GM18951 (cell line): ENCODE measurements around the gene PYROXD2.

ENCODE experiments used
- POLR2A ChIP-seq: IDR thresholded peaks from 4 replicates; pipeline ENCODE4 v1.6.1; 2011; ENCODE audit warnings: mild to moderate bottlenecking; ENCODE audit not compliant: insufficient read length, insufficient read depth; ENCODE audit errors: extremely low read depth
- in situ Hi-C: fragments of 300-500 bp; cut with MboI; formaldehyde crosslinking; loops from one replicate; pipeline ENCODE4 v1.12.0; 2022; ENCODE audit warnings: low sequenced_read_pairs, mixed read lengths, inconsistent platforms; ENCODE audit not compliant: unreplicated experiment

Gene PYROXD2

GRCh38 chr10:98429320-98430072, 14.5 kb upstream of the PYROXD2 start:
- no peak for TF ChIP-seq POLR2A
- in situ Hi-C loops = no loop called here

- TF ChIP-seq POLR2A = no peak
- in situ Hi-C loops = no loop called here
Observed at GRCh38 chr10:98427011-98427515, 12.1 kb upstream of the PYROXD2 start.

DNA sequence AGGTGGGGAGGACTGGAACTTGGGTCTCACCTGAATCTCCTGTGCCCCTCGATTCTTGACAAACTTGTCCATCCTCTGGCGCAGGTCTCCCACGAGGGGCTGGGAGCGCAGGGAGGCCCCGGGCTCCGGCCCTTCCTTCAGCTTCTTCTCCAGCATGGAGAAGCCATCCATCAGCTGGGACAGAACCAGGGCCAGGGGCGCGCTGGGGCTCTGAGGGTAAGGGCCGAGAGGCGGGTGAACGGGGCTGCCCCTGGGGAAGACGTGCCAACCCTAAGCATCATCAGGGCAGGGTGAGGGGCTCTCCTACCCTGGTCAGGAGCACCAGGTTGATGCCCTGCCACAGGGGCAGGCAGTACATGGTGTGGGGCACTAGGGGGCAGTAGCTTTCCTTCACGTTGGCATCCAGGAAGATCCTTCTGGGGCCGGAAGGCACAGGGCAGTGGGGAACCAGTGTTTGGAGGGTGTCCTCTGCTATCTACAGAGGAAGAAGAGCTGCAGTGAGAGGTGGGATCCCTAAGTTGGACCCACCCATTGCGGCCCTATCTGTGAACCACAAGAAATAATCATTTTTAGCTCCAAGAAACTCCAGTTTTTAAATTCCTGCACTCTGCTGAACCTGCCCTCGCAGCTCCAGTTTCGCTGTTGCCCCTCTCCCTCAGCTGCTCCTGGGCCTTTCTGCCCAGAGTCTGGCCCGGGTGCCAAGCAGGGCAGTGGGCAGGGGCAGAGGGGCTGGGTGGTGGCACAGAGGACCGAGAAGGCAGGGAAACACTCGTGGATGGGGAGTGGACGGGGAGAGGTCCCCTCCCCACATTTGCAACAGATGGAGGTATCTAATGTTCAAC, 10.8 kb upstream of the PYROXD2 start:
- in situ Hi-C loops = no loop called here
- TF ChIP-seq POLR2A = no peak

GRCh38 chr10:98424295-98425254, 9.6 kb upstream of the PYROXD2 start:
- no peak for TF ChIP-seq POLR2A
- in situ Hi-C loops = no loop called here

GRCh38 chr10:98423691-98424120, 8.7 kb upstream of the PYROXD2 start:
- in situ Hi-C loops = no loop called here
- no peak for TF ChIP-seq POLR2A

DNA sequence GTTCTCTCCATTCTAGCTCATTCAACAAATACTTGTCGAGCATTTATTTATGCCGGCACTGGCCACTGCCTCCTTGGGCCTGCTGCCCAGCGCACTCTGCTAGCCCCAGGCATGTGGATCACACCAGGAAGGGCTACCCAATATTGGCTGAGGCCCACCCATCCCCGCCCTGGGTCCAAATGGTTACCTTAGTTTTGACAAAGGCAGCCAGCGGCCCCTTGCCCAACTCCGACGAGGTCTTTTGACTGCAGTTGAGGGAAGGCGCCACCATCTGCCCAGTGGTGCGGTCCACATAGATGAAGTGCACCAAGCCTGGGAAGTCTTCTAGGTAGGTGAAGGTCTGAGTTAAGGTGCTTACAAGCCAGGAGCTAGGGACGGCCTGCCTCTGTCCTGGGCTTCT, 7.2 kb upstream of the PYROXD2 start:
- in situ Hi-C loops = no loop called here
- no peak for TF ChIP-seq POLR2A

- in situ Hi-C loops = no loop called here
- TF ChIP-seq POLR2A = no peak
Observed at GRCh38 chr10:98420786-98421185, 5.8 kb upstream of the PYROXD2 start.

DNA sequence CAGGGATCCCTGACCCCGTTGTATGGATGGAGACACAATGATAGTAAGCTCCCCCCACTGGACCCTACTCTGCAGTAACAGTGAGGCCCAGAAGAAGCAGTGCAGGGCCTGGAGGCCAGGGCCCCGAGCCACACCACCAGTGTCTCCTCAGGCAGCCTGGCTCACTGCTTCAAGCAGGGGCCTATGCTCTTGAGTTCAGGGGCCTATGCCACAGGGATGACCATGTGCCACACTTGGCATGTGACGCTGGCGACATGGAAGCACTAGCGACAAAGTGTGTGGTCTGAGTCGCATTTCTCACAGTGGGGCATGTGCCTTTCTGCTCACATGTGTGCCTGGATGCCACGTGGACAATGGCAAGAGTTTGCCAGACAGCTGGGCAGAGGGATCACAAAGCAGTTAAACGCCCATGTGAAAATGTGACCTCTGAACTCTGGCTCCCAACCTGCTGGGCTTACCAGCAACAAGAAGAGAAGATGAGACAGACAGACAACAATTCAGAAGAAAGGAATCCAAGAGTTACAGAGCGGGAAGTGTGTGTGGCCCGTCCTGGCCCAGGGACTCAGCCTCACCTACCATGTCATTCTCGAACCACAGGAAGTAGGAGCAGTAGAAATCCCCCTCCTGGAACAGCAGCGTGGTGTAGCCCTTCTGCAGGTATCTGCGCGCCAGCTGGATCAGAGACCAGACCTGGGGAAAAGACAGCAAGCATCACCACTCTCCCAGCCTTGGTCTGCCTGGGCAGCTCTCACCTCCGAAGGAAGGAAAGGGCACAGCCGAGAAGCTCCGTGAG, 4.7 kb upstream of the PYROXD2 start:
- in situ Hi-C loops = no loop called here
- no peak for TF ChIP-seq POLR2A

- no peak for TF ChIP-seq POLR2A
- in situ Hi-C loops = no loop called here
Observed at GRCh38 chr10:98418665-98419468, 3.9 kb upstream of the PYROXD2 start.

DNA sequence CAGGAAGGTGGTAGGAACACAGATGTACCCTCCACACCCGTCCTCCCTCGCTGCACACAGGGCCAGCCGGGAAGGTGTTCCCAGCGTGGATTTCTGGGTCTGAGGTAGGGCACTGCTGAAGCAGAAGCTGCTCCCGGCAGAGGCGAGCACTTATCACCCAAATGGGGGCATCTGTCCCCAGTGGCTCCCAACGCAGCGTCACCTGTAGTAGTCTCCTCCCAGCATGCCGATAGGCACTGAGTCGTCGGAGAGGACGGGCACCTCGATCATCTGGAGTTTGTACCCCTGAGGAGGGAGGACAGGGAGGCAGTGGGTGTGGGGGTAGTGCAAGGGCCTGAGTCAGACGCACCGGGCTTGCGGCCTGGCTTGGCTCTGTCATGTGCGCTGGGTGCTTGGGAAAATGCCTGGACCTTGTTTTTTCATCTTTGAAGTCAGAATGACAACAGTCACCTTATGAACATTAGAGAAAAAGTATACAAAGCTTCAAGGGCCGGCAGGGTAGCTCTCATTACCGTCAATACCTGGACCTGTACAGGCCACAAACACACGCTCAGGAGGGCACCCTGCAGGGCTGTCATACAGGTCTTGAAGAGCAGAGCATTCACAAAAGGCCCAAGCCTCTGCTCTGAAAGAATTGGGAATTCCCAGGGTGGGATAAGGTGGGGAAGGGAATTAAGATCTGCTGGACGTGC, 3.1 kb upstream of the PYROXD2 start:
- TF ChIP-seq POLR2A = no peak
- in situ Hi-C loops = no loop called here

DNA sequence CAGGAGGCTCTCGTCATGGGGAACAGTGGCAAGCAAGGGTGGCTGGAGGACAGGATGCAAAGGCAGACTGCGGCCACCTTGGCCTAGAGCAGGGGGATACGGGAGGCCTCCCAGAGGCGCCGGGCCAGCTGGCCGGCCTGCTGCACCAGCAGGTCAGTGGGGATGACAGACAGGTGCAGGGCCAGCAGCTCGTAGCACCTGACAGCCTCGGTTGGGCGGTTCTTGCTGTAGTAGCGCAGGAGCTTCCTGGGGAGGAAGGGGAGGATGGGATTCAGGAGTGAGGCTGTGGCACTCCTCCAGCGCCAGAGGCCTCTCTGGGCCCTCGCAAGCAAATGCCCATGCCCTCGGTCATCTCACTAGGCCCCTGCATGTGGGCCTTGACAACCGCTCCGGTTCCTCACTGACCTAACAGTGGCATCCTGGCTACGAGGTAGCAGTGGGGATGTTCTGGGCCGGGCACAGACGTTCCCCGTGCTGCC, 2.5 kb upstream of the PYROXD2 start:
- TF ChIP-seq POLR2A = no peak
- in situ Hi-C loops = no loop called here
